Right kidney (tissue), 9 donors: ENCODE results near the gene TBX20.
A peak's percentile ranks its signal among the peaks of the same experiment; 100 is the strongest.

Experiments used
- DNase-seq: peaks from one replicate; pipeline ENCODE4 v3.0.0-alpha.2; 2016
- long read RNA-seq, 8 donors: transcript quantifications; one replicate each; lab custom pipeline, GENCODE V29; 2026

TBX20 gene, protein sequence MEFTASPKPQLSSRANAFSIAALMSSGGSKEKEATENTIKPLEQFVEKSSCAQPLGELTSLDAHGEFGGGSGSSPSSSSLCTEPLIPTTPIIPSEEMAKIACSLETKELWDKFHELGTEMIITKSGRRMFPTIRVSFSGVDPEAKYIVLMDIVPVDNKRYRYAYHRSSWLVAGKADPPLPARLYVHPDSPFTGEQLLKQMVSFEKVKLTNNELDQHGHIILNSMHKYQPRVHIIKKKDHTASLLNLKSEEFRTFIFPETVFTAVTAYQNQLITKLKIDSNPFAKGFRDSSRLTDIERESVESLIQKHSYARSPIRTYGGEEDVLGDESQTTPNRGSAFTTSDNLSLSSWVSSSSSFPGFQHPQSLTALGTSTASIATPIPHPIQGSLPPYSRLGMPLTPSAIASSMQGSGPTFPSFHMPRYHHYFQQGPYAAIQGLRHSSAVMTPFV
- long read RNA-seq, donor 1 = 0 reads
- long read RNA-seq, donor 2 = 0 reads
- long read RNA-seq, donor 3 = 0 reads
- long read RNA-seq, donor 4 = 0 reads
- long read RNA-seq, donor 5 = 0 reads
- long read RNA-seq, donor 6 = 0 reads
- long read RNA-seq, donor 7 = 0 reads
- long read RNA-seq, donor 8 = 0 reads

- peak; percentile 80 for DNase-seq
Measured at GRCh38 chr7:35253710-35254495, at the start of gene TBX20. Gene TBX20 (minus strand): TSS chr7:35254100. CDS start chr7:35253620, 480 bp downstream.

- no peak for DNase-seq
Measured at GRCh38 chr7:35289376-35289775, 35.5 kb upstream of the TBX20 start.

- DNase-seq = no peak
Measured at GRCh38 chr7:35286986-35287385, 33.1 kb upstream of the TBX20 start.

DNA sequence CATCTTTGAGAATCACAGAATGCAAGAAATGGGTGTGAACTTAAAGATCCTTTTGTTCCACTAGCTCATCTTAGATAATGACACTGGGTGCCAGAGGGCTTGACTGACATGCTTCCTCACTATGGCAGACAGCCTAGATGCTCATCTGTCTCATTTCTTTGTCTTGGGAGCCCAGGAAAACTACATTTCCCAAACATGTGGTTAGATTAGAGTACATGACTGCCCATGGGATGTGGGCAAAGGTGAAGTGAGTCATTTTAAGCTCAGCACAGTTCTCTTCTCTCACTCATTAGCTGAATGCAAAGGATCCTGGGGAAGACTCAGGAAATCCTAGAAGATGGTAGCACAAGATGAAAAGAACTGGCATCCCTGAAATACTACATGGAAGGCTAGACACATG, 32.5 kb upstream of the TBX20 start:
- no peak for DNase-seq

DNA sequence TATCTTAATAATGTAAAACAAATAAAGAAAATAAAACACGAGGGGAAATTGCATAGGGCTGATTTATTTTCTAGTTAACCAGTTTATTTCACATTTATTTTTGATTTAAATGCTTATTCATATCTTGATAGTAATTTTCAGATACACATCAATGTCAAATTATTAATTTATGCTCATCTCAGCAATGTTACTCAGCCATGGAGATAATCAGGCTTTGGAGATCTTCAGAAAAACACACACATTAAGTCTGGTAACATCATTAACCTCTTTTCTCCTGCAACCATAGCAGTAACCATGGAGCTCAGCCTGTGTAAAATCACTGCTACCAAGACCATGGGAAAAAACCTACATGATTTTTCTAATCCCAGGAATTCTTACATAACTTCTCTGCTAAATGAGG, 31.9 kb upstream of the TBX20 start:
- DNase-seq = no peak

DNA sequence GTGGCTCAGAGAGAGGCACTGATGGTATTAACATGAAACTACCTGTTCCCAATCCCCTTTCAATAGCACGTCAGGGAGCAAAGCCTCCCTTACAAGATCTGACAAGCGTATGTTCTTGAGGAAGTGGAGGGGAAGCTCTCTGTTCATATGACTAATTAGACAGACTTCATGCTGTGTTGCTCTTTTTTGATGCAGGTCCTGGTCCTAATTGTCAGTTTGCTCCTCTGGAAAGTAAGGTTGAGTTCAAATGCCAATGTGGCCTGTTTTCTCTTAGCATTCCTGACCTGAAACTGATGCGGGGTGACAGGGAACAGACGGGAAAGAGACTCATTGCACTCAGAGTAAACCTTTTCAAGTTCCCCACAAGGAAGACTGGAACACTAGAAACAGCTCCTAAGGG, 27.0 kb upstream of the TBX20 start:
- no peak for DNase-seq

DNA sequence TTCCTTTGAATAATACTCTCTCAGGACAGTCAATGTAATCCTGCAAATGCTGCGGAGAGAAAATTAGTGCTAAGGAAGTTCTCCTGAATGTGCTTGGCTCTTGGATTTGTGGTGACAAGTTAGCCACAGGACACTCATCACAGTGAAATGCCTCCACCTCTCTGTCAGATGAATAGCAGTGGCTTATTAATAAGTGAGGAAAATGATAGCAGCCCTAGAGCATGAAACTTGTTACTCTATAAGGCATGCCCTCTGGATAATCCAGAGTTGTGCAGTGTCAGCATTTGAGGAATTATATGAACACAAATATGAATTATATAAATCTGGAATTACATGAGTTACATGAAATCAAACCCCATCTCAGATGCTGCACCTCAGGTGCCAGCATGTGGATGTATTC, 23.5 kb upstream of the TBX20 start:
- no peak for DNase-seq

GRCh38 chr7:35272246-35272645, 18.3 kb upstream of the TBX20 start:
- no peak for DNase-seq

- DNase-seq = no peak
Measured at GRCh38 chr7:35268953-35269352, 15.1 kb upstream of the TBX20 start.

- DNase-seq = no peak
Measured at GRCh38 chr7:35267411-35267810, 13.5 kb upstream of the TBX20 start.

DNA sequence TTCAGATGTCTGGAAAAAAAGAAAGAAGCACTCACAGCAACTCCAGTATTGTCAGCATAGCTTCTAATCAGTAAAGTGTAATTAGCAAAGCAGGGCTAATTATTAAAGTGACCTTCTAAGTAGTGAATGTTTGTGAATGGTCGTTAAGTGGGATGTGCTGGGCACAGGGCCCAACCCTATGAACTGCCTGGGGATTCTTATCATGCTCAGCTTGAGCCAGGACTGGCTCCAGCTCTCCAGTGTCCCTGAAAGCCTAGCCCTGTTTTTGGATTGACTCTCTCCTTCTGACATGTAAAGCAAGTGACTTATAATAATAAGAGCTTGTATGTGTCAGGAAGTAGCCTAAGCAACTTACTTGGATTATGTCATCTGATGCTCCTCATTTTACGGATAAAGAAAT, 9.5 kb upstream of the TBX20 start:
- DNase-seq = no peak

- peak; percentile 56 for DNase-seq
Measured at GRCh38 chr7:35261476-35262285, 7.8 kb upstream of the TBX20 start.

DNA sequence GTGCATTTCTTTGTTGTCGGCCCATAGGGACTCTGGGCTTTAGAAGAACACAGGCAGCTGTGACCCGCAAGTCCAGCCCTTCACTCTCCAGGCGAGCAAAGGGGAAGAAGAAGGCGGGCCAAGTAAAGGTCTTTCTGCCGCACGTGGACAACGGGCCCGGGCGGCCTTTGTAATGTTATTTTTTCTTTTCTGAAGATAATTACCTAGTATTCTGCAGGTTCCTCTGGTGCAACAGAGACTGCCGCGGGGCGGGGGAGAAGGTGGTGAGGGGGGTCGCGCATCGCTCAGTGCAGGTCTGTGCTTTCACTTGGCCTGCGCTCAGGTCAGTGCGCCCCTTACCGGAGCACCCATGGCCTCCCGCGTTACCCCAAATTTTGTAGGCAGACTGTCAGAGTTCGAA, 7.1 kb upstream of the TBX20 start:
- DNase-seq = no peak

- DNase-seq = peak; percentile 43
Measured at GRCh38 chr7:35260246-35260645, 6.3 kb upstream of the TBX20 start.

DNA sequence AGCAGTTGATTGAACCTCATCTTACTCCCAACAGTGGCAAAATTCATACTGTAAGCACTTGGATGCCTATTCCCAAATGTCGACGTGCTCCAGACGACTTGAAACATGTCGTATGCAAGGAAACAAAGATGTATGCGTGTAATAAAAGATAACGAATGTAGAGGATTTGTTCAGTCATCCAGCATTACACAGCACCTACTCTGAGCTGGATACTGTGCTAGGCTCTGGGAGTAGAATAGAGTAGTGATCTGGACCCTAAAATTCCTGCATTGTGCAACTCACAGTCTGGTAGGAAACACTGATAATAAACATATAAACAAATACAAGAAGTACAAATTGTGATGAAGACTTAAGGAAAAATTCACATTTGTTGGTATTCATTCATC, 5.6 kb upstream of the TBX20 start:
- no peak for DNase-seq

DNA sequence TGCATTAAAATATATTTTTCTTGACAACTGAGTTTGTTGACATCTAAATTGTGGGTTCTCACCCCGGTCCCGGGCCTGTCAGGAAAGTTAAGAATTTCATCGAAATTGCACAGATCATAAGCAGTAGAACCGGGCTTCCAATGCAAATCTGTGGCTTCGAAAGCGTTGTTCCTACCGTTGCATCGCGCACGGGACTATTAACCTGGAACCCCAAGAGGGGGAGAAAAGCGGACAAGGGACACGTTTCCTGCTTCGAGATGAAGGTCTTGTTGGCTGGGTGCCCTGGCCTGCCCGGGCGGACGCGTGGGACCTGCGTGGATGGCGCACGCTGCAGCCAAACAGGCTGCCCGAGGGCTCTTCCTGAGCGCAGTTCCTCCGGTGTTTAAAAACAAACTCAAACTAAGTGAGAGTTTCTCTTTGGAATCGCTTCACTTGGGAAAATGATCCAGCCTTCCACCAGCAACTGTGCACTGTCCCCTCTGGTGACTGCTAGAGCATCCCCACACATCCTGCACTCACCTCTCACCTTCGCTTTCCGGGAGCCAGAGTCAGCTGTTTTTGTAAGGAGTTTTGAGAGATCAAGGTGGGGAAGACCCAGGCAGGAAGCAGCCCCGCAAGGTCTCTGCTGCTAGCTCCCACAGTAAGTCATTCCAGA, 5.1 kb upstream of the TBX20 start:
- DNase-seq = peak; percentile 66

GRCh38 chr7:35258125-35258867, 4.4 kb upstream of the TBX20 start:
- DNase-seq = peak; percentile 78

GRCh38 chr7:35257251-35258124, 3.6 kb upstream of the TBX20 start:
- peak; percentile 81 for DNase-seq

- peak; percentile 59 for DNase-seq
Measured at GRCh38 chr7:35256256-35257175, 2.6 kb upstream of the TBX20 start.
